BLaER1 (cell line): Measurements from ENCODE around the gene ILKAP.

Experiments used
- H3K27ac ChIP-seq: shearing (Covaris generic); formaldehyde crosslinking; 2 replicates; pipeline ENCODE4 v1.8.1; 2022
- H3K27me3 ChIP-seq: shearing (Covaris generic); formaldehyde crosslinking; 2 replicates; pipeline ENCODE4 v1.8.1; 2022
- H3K36me3 ChIP-seq: shearing (Covaris generic); formaldehyde crosslinking; 2 replicates; pipeline ENCODE4 v1.8.1; 2022
- H3K4me1 ChIP-seq: shearing (Covaris generic); formaldehyde crosslinking; 2 replicates; pipeline ENCODE4 v1.8.1; 2022
- H3K4me2 ChIP-seq: shearing (Covaris generic); formaldehyde crosslinking; 2 replicates; pipeline ENCODE4 v1.8.1; 2022
- H3K4me3 ChIP-seq: shearing (Covaris generic); formaldehyde crosslinking; 2 replicates; pipeline ENCODE4 v1.8.1; 2022
- H3K9ac ChIP-seq: shearing (Covaris generic); formaldehyde crosslinking; 2 replicates; pipeline ENCODE4 v1.8.1; 2022
- H3K9me3 ChIP-seq: shearing (Covaris generic); formaldehyde crosslinking; 2 replicates; pipeline ENCODE4 v1.8.1; 2022
- H4K20me1 ChIP-seq: shearing (Covaris generic); formaldehyde crosslinking; 2 replicates; pipeline ENCODE4 v1.8.1; 2022
- Cebpa-rat ChIP-seq: shearing (Covaris generic); IDR thresholded peaks from 2 replicates; pipeline ENCODE4 v1.8.1; 2022

Gene ILKAP

DNA sequence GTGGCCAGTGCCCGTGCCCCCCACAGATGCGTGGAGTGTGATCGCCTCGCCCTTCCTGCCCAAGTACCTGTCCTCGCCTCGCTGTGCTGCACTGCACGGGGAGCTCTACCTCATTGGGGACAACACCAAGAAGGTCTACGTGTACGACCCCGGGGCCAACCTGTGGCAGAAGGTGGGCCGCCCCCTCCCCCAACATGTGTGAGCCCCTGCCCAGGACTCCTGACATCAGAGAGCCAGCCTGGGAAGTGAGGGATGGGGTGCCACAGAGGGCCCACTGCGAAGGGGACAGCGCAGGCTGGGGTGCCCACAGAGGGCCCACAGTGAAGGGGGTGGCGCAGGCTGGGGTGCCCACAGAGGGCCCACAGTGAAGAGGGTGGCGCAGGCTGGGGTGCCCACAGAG lies 54.5 kb downstream of the ILKAP start:
- no peak for TF ChIP-seq Cebpa-rat
- Histone ChIP-seq H3K4me1 (peaks cover 62% of the 10 kb centered on the region), H3K9me3 (no peaks in the 10 kb centered on the region; the same call in 1 of the 2 replicates), H3K4me3 (no peak overlapping the region), H3K27ac (no peak overlapping the region), H3K9ac (no peak overlapping the region), H3K4me2 (no peak overlapping the region), H3K27me3 (no peaks in the 10 kb centered on the region), H4K20me1 (no peaks in the 10 kb centered on the region), H3K36me3 (no peaks in the 10 kb centered on the region)

DNA sequence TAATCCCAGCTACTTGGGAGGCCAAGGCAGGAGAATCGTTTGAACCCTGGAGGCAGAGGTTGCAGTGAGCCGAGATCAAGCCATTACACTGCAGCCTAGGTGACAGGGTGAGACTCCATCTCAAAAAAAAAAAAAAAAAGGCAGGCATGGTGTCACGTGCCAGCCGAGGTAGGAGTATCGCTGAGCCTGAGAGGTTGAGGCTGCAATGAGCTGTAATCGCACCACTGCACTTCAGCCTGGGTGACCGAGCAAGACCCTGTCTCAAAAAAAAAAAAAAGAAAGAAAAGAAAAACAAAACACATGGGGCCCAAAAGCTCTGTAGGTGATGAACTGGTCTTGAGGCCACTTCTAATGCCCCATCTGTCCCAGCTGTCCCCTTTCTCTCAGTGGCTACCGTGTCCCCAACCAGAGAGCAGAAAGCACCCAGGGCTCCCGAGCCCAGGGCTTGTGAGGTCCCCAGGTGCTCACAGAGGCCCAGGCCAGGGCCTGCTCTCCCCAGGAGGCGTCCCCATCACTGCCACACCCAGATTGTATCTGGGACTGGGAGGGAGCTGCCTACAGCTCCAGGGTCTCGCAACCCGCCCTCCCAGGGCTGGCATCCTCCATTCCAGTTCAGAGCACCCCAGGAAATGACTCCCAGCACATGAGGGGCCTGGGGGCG lies 56.5 kb downstream of the ILKAP start:
- Histone ChIP-seq H3K36me3 (peaks cover 7% of the 10 kb centered on the region; the same call in 1 of the 2 replicates), H3K27ac (peak overlapping the region; percentile 44), H3K9ac (no peak overlapping the region), H3K27me3 (no peaks in the 10 kb centered on the region), H3K9me3 (no peaks in the 10 kb centered on the region), H3K4me2 (peak overlapping the region; percentile 97), H3K4me1 (peaks cover 77% of the 10 kb centered on the region), H3K4me3 (no peak overlapping the region), H4K20me1 (no peaks in the 10 kb centered on the region)
- no peak for TF ChIP-seq Cebpa-rat

DNA sequence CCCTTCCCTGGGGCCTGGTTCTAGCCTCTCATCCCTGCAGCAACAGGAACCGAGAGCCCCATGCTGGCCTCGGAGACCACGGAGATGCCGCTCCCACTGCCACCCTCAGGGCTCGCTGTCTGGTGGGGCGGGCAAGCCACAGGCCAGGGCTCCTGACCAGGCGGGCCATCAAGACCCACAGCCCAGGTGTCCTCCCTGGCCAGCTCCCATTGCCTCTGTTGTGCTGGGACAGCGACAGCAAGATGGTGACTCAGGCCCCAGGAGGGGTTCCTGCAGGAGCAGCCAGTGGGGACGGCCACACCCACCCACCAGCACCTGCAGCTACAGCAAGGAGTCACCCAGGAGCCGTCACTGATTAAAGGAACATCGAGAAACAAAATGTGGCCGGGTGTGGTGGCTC lies 57.6 kb downstream of the ILKAP start:
- H3K36me3 ChIP-seq = peaks cover 16% of the 10 kb centered on the region
- no peaks in the 10 kb centered on the region for H3K27me3 ChIP-seq
- peak overlapping the region; percentile 41 for H3K27ac ChIP-seq
- no peaks in the 10 kb centered on the region for H4K20me1 ChIP-seq
- peak overlapping the region; percentile 97 for H3K4me2 ChIP-seq
- peaks cover 77% of the 10 kb centered on the region for H3K4me1 ChIP-seq
- no peak overlapping the region for H3K9ac ChIP-seq
- no peaks in the 10 kb centered on the region for H3K9me3 ChIP-seq
- no peak overlapping the region for H3K4me3 ChIP-seq
- no peak for TF ChIP-seq Cebpa-rat

DNA sequence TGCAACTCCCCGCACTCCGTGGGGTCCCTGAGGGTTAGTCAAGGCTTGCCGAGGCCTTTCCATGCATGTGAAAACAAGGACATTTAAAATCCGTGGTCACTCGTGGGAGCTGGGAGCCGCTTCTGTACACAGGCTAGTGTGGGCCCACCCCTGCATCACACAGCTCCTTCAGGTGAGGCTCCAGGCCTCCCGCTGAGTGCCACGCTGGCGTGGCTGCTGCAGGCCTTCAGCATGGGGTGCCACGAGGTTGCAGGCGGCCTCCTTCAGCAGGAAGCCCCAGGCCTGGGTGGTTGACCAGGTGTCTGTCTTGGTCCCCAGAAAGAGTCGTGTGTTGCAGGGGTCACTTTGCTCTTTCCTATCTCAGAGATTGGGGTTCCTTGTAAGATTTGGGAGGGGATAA lies 58.4 kb downstream of the ILKAP start:
- Histone ChIP-seq H3K4me3 (no peak overlapping the region), H3K27me3 (no peaks in the 10 kb centered on the region), H4K20me1 (no peaks in the 10 kb centered on the region), H3K4me2 (peak overlapping the region; percentile 97), H3K4me1 (peaks cover 77% of the 10 kb centered on the region), H3K36me3 (peaks cover 20% of the 10 kb centered on the region), H3K9me3 (no peaks in the 10 kb centered on the region), H3K9ac (no peak overlapping the region), H3K27ac (0 out of 2 replicates have a peak overlapping the region, but pooled peaks have one; percentile 35)
- no peak for TF ChIP-seq Cebpa-rat

DNA sequence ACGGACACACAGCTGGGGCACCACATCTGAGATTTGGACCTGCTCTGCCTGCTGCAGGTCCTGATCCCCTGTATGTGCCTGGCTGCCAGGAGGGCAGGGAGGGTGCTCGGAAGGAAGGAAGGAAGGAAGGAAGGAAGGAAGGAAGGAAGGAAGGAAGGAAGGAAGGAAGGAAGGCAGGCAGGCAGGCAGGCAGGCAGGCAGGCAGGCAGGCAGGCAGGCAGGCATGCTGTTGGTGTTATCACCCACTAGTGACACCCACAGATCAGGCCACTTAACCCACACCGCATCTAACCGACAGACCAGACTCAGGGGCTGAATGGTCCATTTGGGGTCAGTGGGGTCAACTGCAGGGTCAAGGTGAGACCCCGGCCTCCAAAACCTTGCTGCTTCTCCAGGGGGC lies 59.2 kb downstream of the ILKAP start:
- H3K9me3 ChIP-seq = no peaks in the 10 kb centered on the region
- H3K36me3 ChIP-seq = peaks cover 20% of the 10 kb centered on the region
- no peak overlapping the region for H3K9ac ChIP-seq
- peaks cover 83% of the 10 kb centered on the region for H3K4me1 ChIP-seq
- H3K4me3 ChIP-seq = no peak overlapping the region
- H3K4me2 ChIP-seq = peak overlapping the region; percentile 97
- 0 out of 2 replicates have a peak overlapping the region, but pooled peaks have one; percentile 35 for H3K27ac ChIP-seq
- no peaks in the 10 kb centered on the region for H3K27me3 ChIP-seq
- no peaks in the 10 kb centered on the region for H4K20me1 ChIP-seq
- no peak for TF ChIP-seq Cebpa-rat

DNA sequence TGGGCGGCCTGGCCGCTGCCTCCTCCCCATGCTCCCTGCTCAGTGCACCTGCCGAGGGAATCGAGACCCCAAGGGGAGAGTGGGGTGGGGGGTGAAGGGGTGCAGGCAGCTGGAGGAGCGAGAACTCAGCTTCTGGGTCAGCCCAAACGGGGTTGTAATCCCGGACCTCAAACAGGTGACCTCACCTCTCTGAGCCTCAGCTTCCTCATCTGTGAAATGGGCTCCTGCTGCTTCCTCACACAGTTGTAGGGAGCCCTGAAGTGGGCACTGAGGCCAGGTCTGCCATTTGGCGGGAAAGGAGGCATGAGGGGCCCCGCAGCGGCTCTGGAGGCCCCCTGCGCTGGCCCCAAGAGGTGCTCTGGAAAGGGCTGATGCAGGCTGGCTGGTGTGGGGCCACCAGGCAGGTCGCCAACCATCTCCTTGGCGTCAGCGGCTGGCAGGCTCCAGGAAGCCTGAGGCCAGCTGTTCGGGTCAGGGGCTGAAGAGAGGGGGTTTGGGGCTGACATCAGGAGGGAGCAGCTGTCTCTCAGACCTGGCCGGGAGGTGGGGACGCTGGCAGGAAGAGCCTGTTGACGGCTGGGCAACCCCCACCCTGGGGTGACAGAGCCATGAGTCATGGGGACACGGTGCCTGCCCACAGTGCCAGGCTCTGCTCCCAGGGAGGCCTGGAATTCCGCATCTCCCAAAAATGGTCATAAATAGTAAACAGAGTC lies 60.1 kb downstream of the ILKAP start:
- Histone ChIP-seq H3K9me3 (no peaks in the 10 kb centered on the region), H3K27me3 (no peaks in the 10 kb centered on the region), H3K27ac (peak overlapping the region; percentile 69), H3K4me3 (no peak overlapping the region), H3K9ac (peak overlapping the region; percentile 28; the same call in 1 of the 2 replicates), H4K20me1 (no peaks in the 10 kb centered on the region), H3K4me1 (peaks cover 92% of the 10 kb centered on the region), H3K4me2 (peak overlapping the region; percentile 97), H3K36me3 (peaks cover 20% of the 10 kb centered on the region)
- TF ChIP-seq Cebpa-rat = no peak

DNA sequence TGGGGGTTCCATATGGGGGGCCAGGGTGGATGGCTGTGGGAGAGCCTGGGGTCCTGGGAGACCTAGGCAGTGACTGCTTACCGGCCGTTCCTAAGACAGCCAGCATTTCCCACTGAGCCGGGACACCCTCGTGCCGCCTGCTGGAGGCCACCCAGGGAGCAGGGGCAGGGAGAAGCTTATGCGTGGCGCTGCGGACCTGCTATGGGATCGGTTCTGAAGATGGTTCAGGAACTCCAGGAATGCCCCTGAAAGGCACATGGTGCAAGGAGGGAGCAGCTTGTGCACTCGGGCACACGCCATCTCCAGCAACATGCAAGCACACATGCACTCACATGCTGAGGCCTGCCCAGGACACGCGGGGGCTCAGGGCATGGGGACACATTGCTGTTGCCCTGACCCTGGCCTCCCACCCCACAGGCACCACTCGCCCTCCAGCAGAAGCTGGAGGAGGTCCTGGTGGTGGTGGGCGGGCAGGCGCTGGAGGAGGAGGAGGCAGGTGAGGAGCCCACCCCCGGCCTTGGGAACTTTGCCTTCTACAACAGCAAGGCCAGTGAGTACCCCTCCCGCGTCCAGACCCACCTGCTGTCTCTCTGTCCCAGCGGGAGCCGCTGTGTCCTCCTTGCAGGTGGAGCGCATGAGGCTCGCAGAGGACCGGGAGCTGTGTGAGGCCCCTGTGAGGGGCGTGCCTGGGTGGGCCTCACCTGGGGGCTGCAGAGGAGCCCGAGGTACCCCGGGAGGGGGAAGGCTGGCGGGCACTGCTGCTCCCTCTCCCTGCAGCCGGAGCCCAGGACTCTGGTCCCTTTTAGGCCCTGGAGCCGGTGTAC lies 60.9 kb downstream of the ILKAP start:
- H3K27ac ChIP-seq = peak overlapping the region; percentile 69
- no peak overlapping the region for H3K4me3 ChIP-seq
- H3K4me1 ChIP-seq = peaks cover 100% of the 10 kb centered on the region
- TF ChIP-seq Cebpa-rat = no peak
- peak overlapping the region; percentile 14; the same call in 1 of the 2 replicates for H3K9ac ChIP-seq
- no peaks in the 10 kb centered on the region for H3K9me3 ChIP-seq
- H4K20me1 ChIP-seq = no peaks in the 10 kb centered on the region
- H3K27me3 ChIP-seq = no peaks in the 10 kb centered on the region
- peaks cover 20% of the 10 kb centered on the region for H3K36me3 ChIP-seq
- H3K4me2 ChIP-seq = peak overlapping the region; percentile 97

DNA sequence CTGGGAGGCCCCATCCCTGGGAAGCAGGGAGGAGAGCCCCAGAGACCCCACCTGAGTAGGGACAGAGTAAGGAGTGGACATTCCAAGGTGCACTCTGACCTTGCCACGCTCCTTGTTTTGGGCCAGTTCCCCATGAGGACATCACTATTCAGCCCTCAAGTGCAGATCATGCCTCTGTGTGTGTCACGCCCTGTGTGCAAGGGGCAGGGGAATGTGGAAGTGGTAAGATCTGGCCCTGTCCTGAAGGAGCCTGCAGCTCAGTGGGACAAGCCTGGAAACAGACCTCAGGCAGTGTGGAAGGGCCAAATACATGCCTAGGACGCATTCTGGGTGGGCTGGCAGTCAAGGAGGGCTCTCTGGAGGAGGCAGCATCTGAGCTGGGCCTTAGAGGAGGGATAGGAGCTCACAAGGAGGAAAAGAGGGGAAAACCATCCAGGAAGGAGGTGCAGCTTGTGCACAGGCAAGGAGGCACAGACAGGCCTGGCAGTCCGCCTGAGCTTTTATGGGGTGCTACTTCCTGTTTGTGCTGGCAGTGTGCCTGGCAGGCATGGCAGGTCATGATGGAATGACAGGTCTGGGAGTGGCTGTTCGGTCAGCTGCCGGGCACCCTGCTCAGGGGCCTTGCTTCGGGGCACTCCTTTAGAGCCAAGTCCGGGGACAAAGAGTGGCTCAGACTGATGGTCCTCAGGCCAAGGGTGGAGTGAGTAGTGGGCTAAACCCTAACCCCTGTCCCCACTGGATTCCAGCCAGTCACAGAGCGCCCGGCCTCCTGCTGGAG lies 61.8 kb downstream of the ILKAP start:
- no peak overlapping the region for H3K4me3 ChIP-seq
- H4K20me1 ChIP-seq = no peaks in the 10 kb centered on the region
- H3K9ac ChIP-seq = peak overlapping the region; percentile 14; the same call in 1 of the 2 replicates
- peaks cover 20% of the 10 kb centered on the region for H3K36me3 ChIP-seq
- peak overlapping the region; percentile 97 for H3K4me2 ChIP-seq
- TF ChIP-seq Cebpa-rat = no peak
- H3K27me3 ChIP-seq = no peaks in the 10 kb centered on the region
- H3K27ac ChIP-seq = peak overlapping the region; percentile 41
- H3K4me1 ChIP-seq = peaks cover 100% of the 10 kb centered on the region
- no peaks in the 10 kb centered on the region for H3K9me3 ChIP-seq
